ENCODE measurements around the gene NECTIN4.

Gene NECTIN4

GRCh38 chr1:161021970-161022353 lies 67.4 kb downstream of the NECTIN4 start:
- TF ChIP-seq CTCF (conservative IDR thresholded peaks at IDR 0.05; ENCODE audit: low read depth): no peak
- peak; percentile 54 for DNase-seq (ENCODE audit: low spot score)
- H3K27ac ChIP-seq: peak overlapping the region; percentile 94
- ChIA-PET POLR2A (ENCODE audit: low non-redundant PET) (interaction anchor here (2.5 kb wide), 1 partner anchor 16 kb away, joined by 8 read pairs; the partner anchor contains the start of gene TSTD1), CTCF (interaction anchor here (0.6 to 3.2 kb wide), 3 partner anchors 25 to 77 kb away, joined by 3 to 12 read pairs (median 3); no protein-coding TSS in a partner anchor)

- no peak for TF ChIP-seq CTCF (conservative IDR thresholded peaks at IDR 0.05; ENCODE audit: low read depth)
- H3K27ac ChIP-seq: peak overlapping the region; percentile 94
- POLR2A ChIA-PET (ENCODE audit: low non-redundant PET): interaction anchor here (1.0 to 2.5 kb wide), 4 partner anchors 17 to 24 kb away, joined by 4 to 9 read pairs (median 6); partner anchors contain the start of genes TSTD1 and USF1
- CTCF ChIA-PET: interaction anchor here (0.6 to 3.2 kb wide), 5 partner anchors 24 to 77 kb away, joined by 3 to 12 read pairs (median 3); no protein-coding TSS in a partner anchor
- DNase-seq (ENCODE audit: low spot score): peak; percentile 99
These were observed 68.0 kb downstream of the NECTIN4 start for GRCh38 chr1:161021165-161021969.
